ENCODE measurements around the gene PCSK4. TPM values are rescaled to one million over a fixed set of nuclear protein-coding genes. Genes with fewer than 3 reads are reported as not detected.
"Not testable (repeated sequence)": the region's sequence is repeated elsewhere in the genome, so short reads cannot be mapped to it uniquely, and the experiment has no call there.

Gene PCSK4
- total RNA-seq, 1 experiment from 2014 or later = 6.4 TPM

DNA sequence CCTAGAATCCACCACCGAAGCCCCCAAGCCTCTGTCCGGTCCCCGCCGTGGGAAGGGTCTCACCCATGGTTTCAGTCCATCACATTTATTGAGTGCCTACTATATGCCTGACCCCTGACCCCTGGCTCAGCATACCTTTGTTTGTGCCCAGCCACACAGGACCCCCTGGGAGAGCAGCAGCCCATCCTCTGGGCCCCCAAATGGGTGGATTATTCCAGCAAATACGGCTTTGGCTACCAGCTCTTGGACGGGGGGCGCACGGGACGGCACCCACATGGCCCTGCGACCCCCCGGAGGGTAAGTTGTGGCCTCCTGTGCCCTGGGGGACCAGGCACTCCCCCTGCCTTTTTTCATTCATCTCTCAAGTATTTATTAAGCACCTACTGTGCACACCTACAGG is 41.4 kb upstream of the PCSK4 start:
- Histone ChIP-seq H3K27me3 (replicated peaks; ENCODE audit: control insufficient read depth, insufficient read depth, low read length) (no peaks in the 10 kb centered on the region), H3K36me3 (ENCODE audit: control insufficient read depth, insufficient read depth, low read length) (no peaks in the 10 kb centered on the region), H3K4me3 (ENCODE audit: low read depth, low read length) (no peak overlapping the region), H3K9me3 (no peaks in the 10 kb centered on the region), H3K4me1 (no peaks in the 10 kb centered on the region)
- no peak overlapping the region for H3K27ac Mint-ChIP-seq (ENCODE audit: unreplicated experiment)
- TF ChIP-seq, protein P1, sequence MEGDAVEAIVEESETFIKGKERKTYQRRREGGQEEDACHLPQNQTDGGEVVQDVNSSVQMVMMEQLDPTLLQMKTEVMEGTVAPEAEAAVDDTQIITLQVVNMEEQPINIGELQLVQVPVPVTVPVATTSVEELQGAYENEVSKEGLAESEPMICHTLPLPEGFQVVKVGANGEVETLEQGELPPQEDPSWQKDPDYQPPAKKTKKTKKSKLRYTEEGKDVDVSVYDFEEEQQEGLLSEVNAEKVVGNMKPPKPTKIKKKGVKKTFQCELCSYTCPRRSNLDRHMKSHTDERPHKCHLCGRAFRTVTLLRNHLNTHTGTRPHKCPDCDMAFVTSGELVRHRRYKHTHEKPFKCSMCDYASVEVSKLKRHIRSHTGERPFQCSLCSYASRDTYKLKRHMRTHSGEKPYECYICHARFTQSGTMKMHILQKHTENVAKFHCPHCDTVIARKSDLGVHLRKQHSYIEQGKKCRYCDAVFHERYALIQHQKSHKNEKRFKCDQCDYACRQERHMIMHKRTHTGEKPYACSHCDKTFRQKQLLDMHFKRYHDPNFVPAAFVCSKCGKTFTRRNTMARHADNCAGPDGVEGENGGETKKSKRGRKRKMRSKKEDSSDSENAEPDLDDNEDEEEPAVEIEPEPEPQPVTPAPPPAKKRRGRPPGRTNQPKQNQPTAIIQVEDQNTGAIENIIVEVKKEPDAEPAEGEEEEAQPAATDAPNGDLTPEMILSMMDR (IDR thresholded peaks at IDR 0.05; ENCODE audit: insufficient read depth in 1 of 2, low read depth in 1 of 2, low read length in 1 of 2, severe bottlenecking in 1 of 2, unreplicated experiment in 1 of 2) = no peak
- H3K4me1 Mint-ChIP-seq (ENCODE audit: low read depth, unreplicated experiment) = no peaks in the 10 kb centered on the region
- intact Hi-C loops (cut with micrococcal nuclease; ENCODE audit: unreplicated experiment) = no loop called here
- peaks cover 5% of the 10 kb centered on the region for H3K36me3 Mint-ChIP-seq (ENCODE audit: insufficient read depth, unreplicated experiment)
- no peak overlapping the region for H3K4me3 Mint-ChIP-seq (ENCODE audit: unreplicated experiment)
- BruUV-seq (replicated peaks) = no TSS peak
- ChIA-PET POLR2A (no interaction called here), CTCF (no interaction called here)
- H3K9me3 Mint-ChIP-seq (ENCODE audit: unreplicated experiment) = no peaks in the 10 kb centered on the region
- H3K27me3 Mint-ChIP-seq (ENCODE audit: insufficient read depth, unreplicated experiment) = no peaks in the 10 kb centered on the region
- no peak for DNase-seq

GRCh38 chr19:1530856-1531255 is 40.7 kb upstream of the PCSK4 start:
- H3K9me3 ChIP-seq; H3K4me1 ChIP-seq; H3K4me3 ChIP-seq (ENCODE audit: low read depth, low read length); H3K9me3 Mint-ChIP-seq (ENCODE audit: unreplicated experiment); POLR2A ChIA-PET; BruUV-seq (replicated peaks); H3K4me1 Mint-ChIP-seq (ENCODE audit: low read depth, unreplicated experiment); H3K4me3 Mint-ChIP-seq (ENCODE audit: unreplicated experiment); H3K36me3 Mint-ChIP-seq (ENCODE audit: insufficient read depth, unreplicated experiment); H3K27me3 Mint-ChIP-seq (ENCODE audit: insufficient read depth, unreplicated experiment); H3K27me3 ChIP-seq (replicated peaks; ENCODE audit: control insufficient read depth, insufficient read depth, low read length); CTCF ChIA-PET; DNase-seq; H3K36me3 ChIP-seq (ENCODE audit: control insufficient read depth, insufficient read depth, low read length); H3K27ac Mint-ChIP-seq (ENCODE audit: unreplicated experiment); intact Hi-C loops (cut with micrococcal nuclease; ENCODE audit: unreplicated experiment): not testable (repeated sequence)

DNA sequence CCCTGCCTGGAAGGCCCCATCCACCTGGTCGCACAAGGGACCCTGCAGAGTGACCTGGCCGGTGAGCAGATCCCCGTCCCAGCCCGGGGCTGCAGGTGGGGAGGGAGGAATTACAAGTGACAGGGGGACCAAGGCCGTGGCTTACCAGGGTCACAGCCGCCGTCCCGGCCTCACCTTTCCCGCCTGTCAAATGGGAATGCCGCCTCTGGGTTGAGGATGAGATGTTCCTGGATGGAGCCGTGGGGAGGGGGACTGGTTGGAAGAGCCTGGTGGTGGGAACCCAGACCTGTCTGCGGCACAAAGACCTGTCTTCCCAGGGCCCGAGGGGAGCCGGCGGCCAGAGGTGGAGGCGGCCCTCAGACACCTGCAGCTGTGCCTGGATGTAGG is 39.3 kb upstream of the PCSK4 start:
- intact Hi-C loops (cut with micrococcal nuclease; ENCODE audit: unreplicated experiment) = no loop called here
- BruUV-seq (replicated peaks) = no TSS peak
- H3K4me1 Mint-ChIP-seq (ENCODE audit: low read depth, unreplicated experiment) = no peaks in the 10 kb centered on the region
- Histone ChIP-seq H3K4me1 (no peaks in the 10 kb centered on the region), H3K27me3 (replicated peaks; ENCODE audit: control insufficient read depth, insufficient read depth, low read length) (peaks cover 3% of the 10 kb centered on the region), H3K36me3 (ENCODE audit: control insufficient read depth, insufficient read depth, low read length) (no peaks in the 10 kb centered on the region), H3K4me3 (ENCODE audit: low read depth, low read length) (no peak overlapping the region), H3K9me3 (no peaks in the 10 kb centered on the region)
- no peak overlapping the region for H3K4me3 Mint-ChIP-seq (ENCODE audit: unreplicated experiment)
- H3K36me3 Mint-ChIP-seq (ENCODE audit: insufficient read depth, unreplicated experiment) = peaks cover 10% of the 10 kb centered on the region
- CTCF ChIA-PET = no interaction called here
- POLR2A ChIA-PET = no interaction called here
- no peak for DNase-seq
- H3K27ac Mint-ChIP-seq (ENCODE audit: unreplicated experiment) = no peak overlapping the region
- H3K27me3 Mint-ChIP-seq (ENCODE audit: insufficient read depth, unreplicated experiment) = peaks cover 14% of the 10 kb centered on the region
- no peaks in the 10 kb centered on the region for H3K9me3 Mint-ChIP-seq (ENCODE audit: unreplicated experiment)
- TF ChIP-seq, protein P1 (IDR thresholded peaks at IDR 0.05; ENCODE audit: insufficient read depth in 1 of 2, low read depth in 1 of 2, low read length in 1 of 2, severe bottlenecking in 1 of 2, unreplicated experiment in 1 of 2) = no peak
